ENCODE data around the gene HIRA.
"Not testable (repeated sequence)": the region's sequence is repeated elsewhere in the genome, so short reads cannot be mapped to it uniquely, and the experiment has no call there.

The HIRA gene

DNA sequence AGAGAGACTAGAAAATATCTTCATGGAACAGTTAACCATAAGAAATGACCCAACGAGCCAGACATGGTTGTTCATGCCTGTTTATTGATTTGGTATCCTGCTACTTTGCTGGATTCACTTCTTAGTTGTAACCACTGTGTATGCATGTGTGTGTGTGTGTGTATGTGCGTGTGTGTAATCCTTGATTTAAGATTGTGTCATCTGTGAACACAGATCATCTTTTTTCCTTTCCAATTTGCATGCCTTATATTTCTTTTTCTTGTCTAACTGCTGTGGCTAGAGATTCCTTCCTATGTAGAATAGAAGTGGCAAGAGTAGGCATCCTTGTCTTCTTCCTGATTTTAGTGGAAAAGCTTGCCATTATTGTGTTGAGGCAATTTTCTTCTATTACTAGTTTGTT, 123.7 kb downstream of the HIRA start:
- H3K27me3 ChIP-seq (ENCODE audit: low read length) = no peaks in the 10 kb centered on the region

DNA sequence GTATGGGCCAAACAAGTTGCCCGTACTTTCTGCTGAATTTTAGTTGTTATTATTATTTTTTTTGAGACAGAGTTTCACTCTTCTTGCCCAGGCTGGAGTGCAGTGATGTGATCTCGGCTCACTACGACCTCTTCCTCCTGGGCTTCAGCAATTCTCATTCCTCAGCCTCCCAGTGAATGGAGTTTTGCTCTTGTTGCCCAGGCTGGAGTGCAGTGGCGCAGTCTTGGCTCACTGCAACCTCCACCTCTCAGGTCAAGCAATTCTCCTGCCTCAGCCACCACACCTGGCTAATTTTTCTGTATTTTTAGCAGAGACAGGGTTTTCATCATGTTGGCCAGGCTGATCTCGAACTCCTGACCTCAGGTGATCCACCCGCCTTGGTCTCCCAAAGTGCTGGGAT, 125.0 kb downstream of the HIRA start:
- not testable (repeated sequence) for H3K27me3 ChIP-seq (ENCODE audit: low read length); H3K9me3 ChIP-seq (ENCODE audit: insufficient read depth, low read length); H3K9ac ChIP-seq (ENCODE audit: low read length); H3K27ac ChIP-seq (ENCODE audit: low read depth, low read length); H3K79me2 ChIP-seq (ENCODE audit: insufficient read depth, low read length); H3K36me3 ChIP-seq (ENCODE audit: low read length); H4K20me1 ChIP-seq (ENCODE audit: low read depth, low read length); H3K4me2 ChIP-seq (ENCODE audit: low read depth, low read length, poor library complexity, severe bottlenecking); H3K4me3 ChIP-seq (ENCODE audit: insufficient read depth, low read length, poor library complexity, severe bottlenecking); H2AFZ ChIP-seq (ENCODE audit: low read depth, low read length, severe bottlenecking); H3F3A ChIP-seq (ENCODE audit: insufficient read depth); H3K9me2 ChIP-seq (replicated peaks; ENCODE audit: insufficient read depth, low read length)

More for the DNA sequence above, 123.7 kb downstream of the HIRA start:
- no peak overlapping the region for H3K27ac ChIP-seq (ENCODE audit: low read depth, low read length)
- H3K36me3 ChIP-seq (ENCODE audit: low read length) = no peaks in the 10 kb centered on the region
- H3K9ac ChIP-seq (ENCODE audit: low read length) = no peak overlapping the region
- no peak overlapping the region for H2AFZ ChIP-seq (ENCODE audit: low read depth, low read length, severe bottlenecking)
- no peak overlapping the region for H3K4me2 ChIP-seq (ENCODE audit: low read depth, low read length, poor library complexity, severe bottlenecking)
- no peaks in the 10 kb centered on the region for H3K9me2 ChIP-seq (replicated peaks; ENCODE audit: insufficient read depth, low read length)
- no peak for TF ChIP-seq EZH2phosphoT487 (conservative IDR thresholded peaks at IDR 0.05; ENCODE audit: low read length)
- TF ChIP-seq, protein P1, sequence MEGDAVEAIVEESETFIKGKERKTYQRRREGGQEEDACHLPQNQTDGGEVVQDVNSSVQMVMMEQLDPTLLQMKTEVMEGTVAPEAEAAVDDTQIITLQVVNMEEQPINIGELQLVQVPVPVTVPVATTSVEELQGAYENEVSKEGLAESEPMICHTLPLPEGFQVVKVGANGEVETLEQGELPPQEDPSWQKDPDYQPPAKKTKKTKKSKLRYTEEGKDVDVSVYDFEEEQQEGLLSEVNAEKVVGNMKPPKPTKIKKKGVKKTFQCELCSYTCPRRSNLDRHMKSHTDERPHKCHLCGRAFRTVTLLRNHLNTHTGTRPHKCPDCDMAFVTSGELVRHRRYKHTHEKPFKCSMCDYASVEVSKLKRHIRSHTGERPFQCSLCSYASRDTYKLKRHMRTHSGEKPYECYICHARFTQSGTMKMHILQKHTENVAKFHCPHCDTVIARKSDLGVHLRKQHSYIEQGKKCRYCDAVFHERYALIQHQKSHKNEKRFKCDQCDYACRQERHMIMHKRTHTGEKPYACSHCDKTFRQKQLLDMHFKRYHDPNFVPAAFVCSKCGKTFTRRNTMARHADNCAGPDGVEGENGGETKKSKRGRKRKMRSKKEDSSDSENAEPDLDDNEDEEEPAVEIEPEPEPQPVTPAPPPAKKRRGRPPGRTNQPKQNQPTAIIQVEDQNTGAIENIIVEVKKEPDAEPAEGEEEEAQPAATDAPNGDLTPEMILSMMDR (IDR thresholded peaks at IDR 0.05; ENCODE audit: insufficient read depth, low read length, poor library complexity, severe bottlenecking) = no peak
- no peak overlapping the region for H3K4me3 ChIP-seq (ENCODE audit: insufficient read depth, low read length, poor library complexity, severe bottlenecking)
- H3F3A ChIP-seq (ENCODE audit: insufficient read depth) = no peaks in the 10 kb centered on the region
- no peaks in the 10 kb centered on the region for H4K20me1 ChIP-seq (ENCODE audit: low read depth, low read length)
- no peaks in the 10 kb centered on the region for H3K79me2 ChIP-seq (ENCODE audit: insufficient read depth, low read length)
- H3K9me3 ChIP-seq (ENCODE audit: insufficient read depth, low read length) = no peaks in the 10 kb centered on the region

- Histone ChIP-seq H3K9me3 (ENCODE audit: insufficient read depth, low read length) (no peaks in the 10 kb centered on the region), H3K9me2 (replicated peaks; ENCODE audit: insufficient read depth, low read length) (no peaks in the 10 kb centered on the region), H3K9ac (ENCODE audit: low read length) (no peak overlapping the region), H3K27me3 (ENCODE audit: low read length) (no peaks in the 10 kb centered on the region), H3K36me3 (ENCODE audit: low read length) (no peaks in the 10 kb centered on the region), H3K4me2 (ENCODE audit: low read depth, low read length, poor library complexity, severe bottlenecking) (no peak overlapping the region), H3K27ac (ENCODE audit: low read depth, low read length) (no peak overlapping the region), H3K79me2 (ENCODE audit: insufficient read depth, low read length) (no peaks in the 10 kb centered on the region), H2AFZ (ENCODE audit: low read depth, low read length, severe bottlenecking) (no peak overlapping the region), H4K20me1 (ENCODE audit: low read depth, low read length) (no peaks in the 10 kb centered on the region), H3F3A (ENCODE audit: insufficient read depth) (no peaks in the 10 kb centered on the region), H3K4me3 (ENCODE audit: insufficient read depth, low read length, poor library complexity, severe bottlenecking) (no peak overlapping the region)
- TF ChIP-seq EZH2phosphoT487 (conservative IDR thresholded peaks at IDR 0.05; ENCODE audit: low read length) = no peak
- TF ChIP-seq, protein P1 (IDR thresholded peaks at IDR 0.05; ENCODE audit: insufficient read depth, low read length, poor library complexity, severe bottlenecking) = no peak
Observed at GRCh38 chr22:19304547-19304946, 127.0 kb downstream of the HIRA start.

DNA sequence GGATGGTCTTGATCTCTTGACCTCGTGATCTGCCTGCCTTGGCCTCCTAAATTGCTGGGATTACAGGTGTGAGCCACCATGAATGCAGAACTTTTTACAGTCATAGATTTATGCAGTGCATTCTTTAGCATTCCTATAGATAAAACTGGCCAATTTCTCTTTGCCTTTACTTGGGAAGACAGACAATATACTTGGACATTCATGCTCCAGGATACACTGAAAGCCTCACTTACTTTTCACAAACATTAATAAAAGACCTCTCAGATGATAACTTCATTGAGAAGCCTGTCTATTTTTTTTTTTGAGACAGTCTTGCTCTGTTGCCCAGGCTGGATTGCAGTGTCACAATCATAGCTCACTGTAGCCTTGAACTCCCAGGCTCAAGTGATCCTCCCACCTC, 127.7 kb downstream of the HIRA start:
- no peaks in the 10 kb centered on the region for H4K20me1 ChIP-seq (ENCODE audit: low read depth, low read length)
- H3K27ac ChIP-seq (ENCODE audit: low read depth, low read length) = no peak overlapping the region
- H3F3A ChIP-seq (ENCODE audit: insufficient read depth) = no peaks in the 10 kb centered on the region
- H3K4me2 ChIP-seq (ENCODE audit: low read depth, low read length, poor library complexity, severe bottlenecking) = no peak overlapping the region
- no peaks in the 10 kb centered on the region for H3K27me3 ChIP-seq (ENCODE audit: low read length)
- no peak overlapping the region for H3K4me3 ChIP-seq (ENCODE audit: insufficient read depth, low read length, poor library complexity, severe bottlenecking)
- H3K79me2 ChIP-seq (ENCODE audit: insufficient read depth, low read length) = no peaks in the 10 kb centered on the region
- no peaks in the 10 kb centered on the region for H3K9me3 ChIP-seq (ENCODE audit: insufficient read depth, low read length)
- no peak overlapping the region for H3K9ac ChIP-seq (ENCODE audit: low read length)
- no peaks in the 10 kb centered on the region for H3K9me2 ChIP-seq (replicated peaks; ENCODE audit: insufficient read depth, low read length)
- TF ChIP-seq, protein P1 (IDR thresholded peaks at IDR 0.05; ENCODE audit: insufficient read depth, low read length, poor library complexity, severe bottlenecking) = no peak
- TF ChIP-seq EZH2phosphoT487 (conservative IDR thresholded peaks at IDR 0.05; ENCODE audit: low read length) = no peak
- H2AFZ ChIP-seq (ENCODE audit: low read depth, low read length, severe bottlenecking) = no peak overlapping the region
- no peaks in the 10 kb centered on the region for H3K36me3 ChIP-seq (ENCODE audit: low read length)
